ENCODE data around the gene MMP20.

DNA sequence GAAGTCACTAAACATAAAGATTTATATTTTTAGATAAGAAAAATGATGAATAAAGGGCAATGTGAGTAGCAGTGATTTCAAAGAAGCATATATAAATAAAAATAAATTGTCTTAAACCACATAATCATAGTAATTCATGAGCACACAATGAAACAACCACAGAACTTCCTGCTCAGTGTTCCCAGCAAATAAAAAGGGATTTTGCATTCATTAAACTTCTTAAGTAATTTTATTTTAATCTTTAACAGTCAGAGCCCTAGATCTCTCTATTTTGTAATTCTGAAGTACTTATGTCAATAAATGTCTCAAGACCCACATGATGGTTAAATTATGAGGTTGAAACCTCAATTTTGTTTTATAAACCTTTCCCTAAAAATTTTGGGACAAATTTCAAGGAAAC, 14.5 kb upstream of the MMP20 start:
- TF ChIP-seq, protein P1, sequence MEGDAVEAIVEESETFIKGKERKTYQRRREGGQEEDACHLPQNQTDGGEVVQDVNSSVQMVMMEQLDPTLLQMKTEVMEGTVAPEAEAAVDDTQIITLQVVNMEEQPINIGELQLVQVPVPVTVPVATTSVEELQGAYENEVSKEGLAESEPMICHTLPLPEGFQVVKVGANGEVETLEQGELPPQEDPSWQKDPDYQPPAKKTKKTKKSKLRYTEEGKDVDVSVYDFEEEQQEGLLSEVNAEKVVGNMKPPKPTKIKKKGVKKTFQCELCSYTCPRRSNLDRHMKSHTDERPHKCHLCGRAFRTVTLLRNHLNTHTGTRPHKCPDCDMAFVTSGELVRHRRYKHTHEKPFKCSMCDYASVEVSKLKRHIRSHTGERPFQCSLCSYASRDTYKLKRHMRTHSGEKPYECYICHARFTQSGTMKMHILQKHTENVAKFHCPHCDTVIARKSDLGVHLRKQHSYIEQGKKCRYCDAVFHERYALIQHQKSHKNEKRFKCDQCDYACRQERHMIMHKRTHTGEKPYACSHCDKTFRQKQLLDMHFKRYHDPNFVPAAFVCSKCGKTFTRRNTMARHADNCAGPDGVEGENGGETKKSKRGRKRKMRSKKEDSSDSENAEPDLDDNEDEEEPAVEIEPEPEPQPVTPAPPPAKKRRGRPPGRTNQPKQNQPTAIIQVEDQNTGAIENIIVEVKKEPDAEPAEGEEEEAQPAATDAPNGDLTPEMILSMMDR (conservative IDR thresholded peaks at IDR 0.05 in 1 of 2, IDR thresholded peaks at IDR 0.05 in 1 of 2; ENCODE audit: extremely low read depth in 1 of 2, insufficient read depth in 1 of 2, low read depth in 1 of 2, low read length in 2 of 2): no peak
- TF ChIP-seq EZH2 (IDR thresholded peaks at IDR 0.05; ENCODE audit: borderline replicate concordance, low read length): no peak

Data from mammary epithelial cell (primary cell).